ENCODE results near the gene CRB1.
"Not testable (repeated sequence)": the region's sequence is repeated elsewhere in the genome, so short reads cannot be mapped to it uniquely, and the experiment has no call there.

The CRB1 gene

DNA sequence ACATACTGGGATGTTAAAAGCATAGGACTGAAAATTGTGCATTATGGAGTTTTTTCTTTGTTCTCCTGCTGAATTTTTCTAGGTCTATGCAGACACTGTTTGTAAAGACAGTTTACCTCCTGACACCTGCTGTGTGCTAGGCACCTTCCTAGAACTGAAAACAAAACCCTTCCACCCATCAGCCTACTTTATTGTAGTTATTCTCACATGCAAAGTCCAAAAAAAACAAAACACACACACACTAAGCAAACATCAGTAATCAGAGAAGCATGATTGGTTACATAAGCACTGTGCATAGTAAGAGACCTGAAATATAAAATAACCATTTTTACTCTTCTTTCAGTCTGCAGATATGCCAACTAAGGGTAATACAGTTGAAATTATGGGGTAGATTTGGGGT lies 195.1 kb downstream of the CRB1 start:
- no peak for DNase-seq (ENCODE audit: low spot score)

DNA sequence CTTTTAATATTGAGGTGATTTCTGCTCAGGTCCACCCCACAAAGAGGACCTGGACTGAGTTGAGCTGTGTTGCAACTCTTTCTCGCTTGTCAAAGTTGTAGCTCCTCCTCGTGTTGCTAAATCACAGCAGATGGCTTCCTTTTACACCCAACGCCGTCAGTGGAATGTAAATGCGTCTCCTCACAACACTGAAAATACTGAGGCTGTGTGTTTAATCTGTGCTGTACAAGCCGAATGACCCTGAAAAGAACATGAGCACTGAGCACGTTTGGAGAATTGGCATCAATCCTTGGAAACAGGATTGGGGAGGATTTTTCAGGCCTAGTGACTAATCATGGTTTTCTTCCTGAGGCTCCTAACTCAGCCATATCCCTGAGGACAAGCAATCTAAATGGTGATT lies 196.0 kb downstream of the CRB1 start:
- no peak for DNase-seq (ENCODE audit: low spot score)

DNA sequence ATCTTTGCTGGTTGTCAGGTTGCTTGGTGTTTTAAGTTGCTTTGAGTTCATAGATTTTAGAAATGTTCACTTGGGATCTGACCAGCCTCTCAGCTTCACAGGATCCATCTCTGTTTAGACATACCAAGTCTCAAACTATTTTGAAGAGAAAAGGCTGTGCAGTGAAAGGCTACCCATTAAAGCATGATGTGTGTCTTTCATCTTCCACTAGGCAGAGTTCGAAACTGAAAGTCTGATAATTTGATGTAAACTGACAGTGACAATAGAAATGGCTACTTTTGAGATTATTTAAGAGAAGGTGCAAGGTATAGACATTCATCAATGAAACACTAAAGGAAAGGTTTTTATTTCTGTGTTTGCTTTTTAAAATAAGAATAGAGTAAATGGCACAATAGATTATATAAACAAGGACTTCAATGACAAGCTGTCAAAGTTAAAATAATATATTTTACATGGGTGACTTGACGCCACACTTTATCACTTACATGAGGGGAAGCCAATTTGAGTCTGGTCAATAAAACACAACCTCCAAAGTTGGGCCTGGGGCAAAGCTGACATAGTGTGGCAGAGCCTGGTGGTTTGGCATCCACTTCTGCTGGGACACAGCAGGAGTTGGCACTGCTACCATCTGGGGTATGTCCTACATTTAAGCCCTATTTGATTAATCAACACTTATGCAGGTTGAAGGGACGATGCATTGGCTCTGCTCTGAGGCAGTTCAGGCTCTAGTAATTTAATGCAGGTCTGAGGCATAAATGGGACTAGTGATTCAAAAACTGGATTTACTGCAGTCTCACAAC lies 197.7 kb downstream of the CRB1 start:
- no peak for DNase-seq (ENCODE audit: low spot score)

DNA sequence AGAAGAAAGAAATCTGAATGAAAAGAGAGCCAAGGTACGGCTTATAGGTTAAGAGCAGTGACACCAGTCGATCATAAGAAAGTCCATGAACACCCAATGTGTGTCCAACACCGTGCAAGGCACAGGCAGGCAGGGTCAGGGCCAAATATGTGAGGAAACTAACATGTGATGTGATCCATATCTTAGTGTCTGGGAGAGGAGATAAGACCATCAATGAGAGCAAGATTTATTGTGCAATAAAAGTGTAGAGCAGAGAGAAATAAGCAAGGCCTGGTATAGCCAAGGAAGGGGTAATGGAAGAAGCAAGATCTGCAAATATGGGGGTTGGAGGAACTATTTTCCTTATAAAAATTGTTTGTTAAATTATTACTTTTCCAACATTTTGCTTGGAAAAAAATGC lies 198.8 kb downstream of the CRB1 start:
- DNase-seq (ENCODE audit: low spot score): no peak

DNA sequence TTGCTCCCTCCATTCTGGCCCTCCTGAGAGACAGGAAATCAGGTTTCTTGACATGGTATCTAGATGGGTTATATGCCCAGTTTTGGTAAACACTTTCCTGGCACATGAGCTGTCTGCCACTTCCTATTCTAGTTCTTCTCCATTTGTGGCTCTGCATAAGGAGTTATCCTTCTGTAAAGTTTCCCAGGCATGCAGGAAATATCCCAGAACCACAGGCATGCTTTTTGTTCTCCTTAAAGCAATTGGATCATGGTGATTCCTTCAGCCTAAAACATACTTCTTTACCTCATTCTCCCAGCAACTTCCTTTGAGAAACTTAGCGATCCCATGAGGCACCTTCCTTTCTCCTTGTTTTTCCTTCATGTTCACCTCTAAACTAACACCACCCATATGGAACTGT lies 199.8 kb downstream of the CRB1 start:
- DNase-seq (ENCODE audit: low spot score): peak; percentile 18

DNA sequence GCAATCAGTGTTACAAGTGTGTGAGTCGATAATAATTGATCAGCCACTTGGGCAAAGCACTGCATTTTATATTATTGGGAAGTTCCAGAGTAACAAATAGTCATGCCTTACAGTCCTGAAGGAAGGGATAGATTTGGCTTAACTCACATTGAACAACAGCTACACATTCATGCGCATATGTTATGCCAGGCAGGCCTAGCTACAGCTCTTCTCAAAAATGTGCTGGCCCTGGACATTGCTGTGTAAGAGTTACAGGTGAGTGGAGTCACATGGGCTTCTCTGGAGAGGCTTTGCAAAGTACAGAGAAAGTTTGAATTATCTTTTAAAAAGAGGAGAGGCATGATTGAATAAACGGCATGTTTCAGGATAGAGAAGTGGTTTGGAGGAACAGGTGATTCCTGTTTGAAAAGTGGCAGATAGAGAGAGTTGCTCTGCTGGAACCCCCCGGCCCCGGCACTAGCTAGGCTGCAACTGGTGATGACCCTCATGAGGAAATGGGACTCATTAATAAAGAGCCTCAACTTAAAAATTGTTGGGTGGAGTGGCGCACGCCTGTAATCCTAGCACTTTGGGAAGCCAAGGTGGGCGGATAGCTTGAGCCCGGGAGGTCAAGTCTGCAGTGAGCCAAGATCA lies 200.6 kb downstream of the CRB1 start:
- DNase-seq (ENCODE audit: low spot score): no peak

DNA sequence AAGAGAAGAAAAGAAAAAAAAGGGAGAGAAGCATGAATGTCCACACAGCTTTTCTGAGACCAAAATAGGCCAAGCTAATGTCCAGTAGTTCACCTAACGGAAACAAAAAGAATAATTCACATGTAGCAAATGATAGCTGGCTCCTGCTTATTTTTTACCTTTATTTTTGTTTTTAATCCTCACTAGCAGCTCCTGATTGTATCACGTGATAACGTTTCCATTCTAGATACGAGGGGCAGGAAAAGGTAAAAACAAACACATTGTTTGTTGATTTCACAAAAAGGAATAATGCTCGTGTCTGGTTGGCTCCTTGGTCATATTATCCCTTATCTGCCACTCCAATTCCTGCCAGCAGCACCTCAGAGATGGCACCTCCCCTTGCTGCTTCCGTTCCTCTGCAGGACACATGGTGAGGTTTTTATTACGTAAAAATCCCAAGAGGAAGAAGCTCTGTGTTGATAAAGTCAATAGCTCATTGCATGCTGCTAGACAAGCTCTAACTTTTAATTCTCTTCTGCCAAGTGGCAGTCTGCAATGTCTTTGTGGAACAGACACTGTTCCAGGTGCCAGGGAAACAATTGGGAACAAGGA lies 201.7 kb downstream of the CRB1 start:
- DNase-seq (ENCODE audit: low spot score): no peak

DNA sequence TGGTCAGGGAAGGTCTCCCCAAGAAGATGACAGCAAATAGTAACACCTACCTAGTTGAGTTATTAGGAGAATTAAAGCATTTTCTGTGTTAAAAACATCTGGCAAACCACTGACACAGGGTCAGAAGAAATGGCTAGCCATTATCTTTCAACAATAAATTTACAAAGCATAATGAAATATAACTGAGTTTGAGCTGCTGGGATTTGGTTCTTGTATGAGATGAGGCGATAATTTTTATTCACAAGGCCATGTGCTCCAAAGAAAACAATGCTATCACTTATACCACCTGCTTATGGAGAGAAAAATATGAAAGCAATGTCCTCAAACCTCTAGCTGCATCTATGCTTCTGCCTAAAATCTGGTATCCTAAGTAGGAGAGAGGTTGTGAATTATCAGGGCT lies 202.3 kb downstream of the CRB1 start:
- DNase-seq (ENCODE audit: low spot score): no peak

DNA sequence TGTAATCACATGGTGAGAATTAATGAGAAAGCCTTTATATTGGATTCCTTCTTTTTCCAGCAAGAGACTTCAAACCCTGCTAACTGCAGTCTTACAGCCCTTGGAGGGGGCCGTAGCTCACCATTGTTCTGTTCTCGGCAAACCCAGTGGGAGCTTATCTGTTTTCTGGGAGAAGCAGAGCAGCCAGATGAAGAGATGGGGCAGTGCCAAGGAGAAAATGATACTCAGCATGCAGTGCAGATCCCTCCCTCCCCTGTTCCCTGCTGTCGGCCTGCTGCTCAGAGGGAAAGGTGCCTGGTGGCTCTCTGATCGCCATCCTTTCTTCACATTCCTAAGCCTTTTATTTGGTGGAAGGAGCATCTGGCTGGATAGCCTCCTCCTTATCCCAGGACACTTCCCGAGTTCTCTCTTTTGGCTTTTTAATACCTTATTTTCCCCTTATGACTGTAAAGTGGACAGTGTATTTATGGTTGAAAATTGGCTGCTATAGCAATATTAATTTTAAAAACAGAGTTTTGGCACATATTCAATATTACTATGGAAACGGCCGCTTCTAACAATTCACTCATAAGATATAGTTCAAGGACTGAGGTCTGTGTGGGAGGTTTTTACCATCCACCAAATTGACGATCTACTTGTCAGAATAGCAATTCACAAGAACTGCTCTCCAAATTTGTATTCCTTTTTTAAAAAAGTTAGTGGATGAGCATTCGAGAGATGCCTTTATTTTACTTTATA lies 203.4 kb downstream of the CRB1 start:
- DNase-seq (ENCODE audit: low spot score): no peak

DNA sequence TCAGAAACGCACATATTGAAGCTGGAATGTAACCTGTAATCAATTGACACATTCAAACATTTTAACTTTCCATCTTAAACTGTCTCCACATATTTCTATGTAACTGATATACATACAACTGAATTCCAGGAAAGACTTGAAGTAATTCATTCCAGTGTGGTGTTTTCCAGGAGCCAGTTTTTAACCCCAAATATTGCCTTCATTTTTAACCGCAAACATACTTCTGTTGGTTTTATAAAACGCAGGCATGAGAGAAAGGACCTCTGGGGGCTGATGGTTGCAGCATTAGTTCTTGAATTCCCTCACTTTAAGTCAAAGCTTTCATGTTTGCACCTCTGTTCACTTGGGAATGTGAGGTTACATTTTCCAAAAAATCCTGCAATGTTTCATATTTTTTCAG lies 204.1 kb downstream of the CRB1 start:
- no peak for DNase-seq (ENCODE audit: low spot score)

DNA sequence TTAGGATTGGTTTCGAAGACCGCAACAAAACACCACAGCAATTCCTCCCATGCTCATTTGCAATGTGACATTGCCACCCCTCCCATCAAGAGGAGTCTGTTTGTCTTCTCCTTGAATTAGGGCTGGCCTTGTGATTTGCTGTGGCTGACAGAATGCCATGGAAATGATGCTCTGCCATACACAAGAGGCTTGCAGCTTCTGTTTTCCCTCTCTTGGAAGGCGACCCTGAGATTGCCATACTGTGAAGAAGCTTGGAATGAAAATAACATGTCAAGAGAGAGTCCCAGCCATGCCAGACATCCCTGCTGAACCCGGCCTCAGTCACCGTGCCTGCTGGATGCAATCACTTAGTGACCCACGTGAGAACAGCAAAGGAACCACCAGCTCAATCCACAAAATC lies 212.4 kb downstream of the CRB1 start:
- DNase-seq (ENCODE audit: low spot score): no peak

DNA sequence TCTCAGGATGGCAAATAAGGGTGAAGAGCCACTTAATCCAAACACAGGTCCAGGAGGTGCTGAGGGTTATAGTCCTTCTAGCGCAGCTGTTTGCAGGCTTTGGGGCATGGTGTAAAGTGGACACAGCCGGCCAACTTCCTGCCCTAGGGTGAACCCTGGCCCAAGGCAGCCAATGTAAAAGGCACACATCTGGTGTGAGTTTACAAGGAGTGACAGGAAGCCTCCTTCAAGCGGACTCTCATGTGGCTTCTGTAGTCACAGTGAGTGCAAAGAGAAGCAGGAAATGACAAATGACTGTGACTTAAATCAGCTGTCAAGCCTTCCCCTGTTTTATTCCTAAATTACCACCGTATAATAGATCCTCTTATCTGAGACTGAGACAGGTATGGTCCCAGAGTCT lies 213.0 kb downstream of the CRB1 start:
- DNase-seq (ENCODE audit: low spot score): no peak

DNA sequence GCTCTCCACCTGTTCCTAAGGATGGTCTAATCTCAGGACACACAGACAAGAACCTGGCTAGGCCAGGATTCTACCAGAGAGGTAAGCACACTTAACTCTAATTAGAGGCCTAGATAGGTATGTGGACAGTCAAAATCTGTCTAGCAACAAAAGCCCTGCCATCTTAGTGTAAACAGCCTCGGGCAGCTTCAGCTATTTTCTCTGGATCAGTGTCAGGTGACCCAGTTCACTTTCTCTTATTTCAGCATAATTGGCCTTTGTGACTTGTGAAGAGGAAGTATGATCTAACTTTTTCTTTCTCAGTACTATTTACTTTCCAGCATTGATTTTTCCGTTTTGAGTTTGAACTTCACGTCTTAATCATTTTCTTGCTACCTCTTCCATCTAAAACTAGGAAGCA lies 217.7 kb downstream of the CRB1 start:
- peak; percentile 4 for DNase-seq (ENCODE audit: low spot score)

DNA sequence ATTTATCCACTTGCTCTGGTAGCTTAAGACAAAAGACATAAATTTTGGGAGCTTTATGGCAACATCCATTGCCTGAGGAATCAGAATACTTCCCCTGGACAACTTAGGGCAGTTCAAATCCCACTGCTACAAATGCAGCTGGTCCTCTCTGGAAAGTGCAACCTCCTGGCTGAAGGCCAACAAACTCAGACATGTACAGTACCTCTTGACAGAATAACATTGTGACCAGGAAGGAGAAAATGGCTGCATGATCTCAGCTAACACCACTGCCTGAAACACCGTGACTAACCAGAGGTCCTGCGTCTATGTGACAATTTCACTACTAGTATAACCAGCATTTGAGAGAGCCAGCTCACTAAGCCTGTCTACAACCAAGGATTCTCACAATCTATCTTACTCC lies 218.9 kb downstream of the CRB1 start:
- DNase-seq (ENCODE audit: low spot score): peak; percentile 57

DNA sequence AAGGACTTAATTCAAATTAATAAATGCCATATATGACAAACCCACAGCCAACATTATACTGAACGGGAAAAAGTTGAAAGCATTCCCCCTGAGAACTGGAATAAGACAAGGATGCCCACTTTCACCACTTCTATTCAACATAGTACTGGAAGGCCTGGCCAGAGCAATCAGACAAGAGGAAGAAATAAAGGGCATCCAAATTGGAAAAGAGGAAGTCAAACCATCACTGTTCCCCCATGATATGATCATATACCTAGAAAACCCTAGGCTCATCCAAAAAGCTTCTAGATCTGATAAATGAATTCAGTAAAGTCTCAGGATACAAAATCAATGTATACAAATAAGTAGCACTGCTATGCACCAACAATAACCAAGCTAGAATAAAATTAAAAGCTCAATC lies 223.5 kb downstream of the CRB1 start:
- DNase-seq (ENCODE audit: low spot score): not testable (repeated sequence)

DNA sequence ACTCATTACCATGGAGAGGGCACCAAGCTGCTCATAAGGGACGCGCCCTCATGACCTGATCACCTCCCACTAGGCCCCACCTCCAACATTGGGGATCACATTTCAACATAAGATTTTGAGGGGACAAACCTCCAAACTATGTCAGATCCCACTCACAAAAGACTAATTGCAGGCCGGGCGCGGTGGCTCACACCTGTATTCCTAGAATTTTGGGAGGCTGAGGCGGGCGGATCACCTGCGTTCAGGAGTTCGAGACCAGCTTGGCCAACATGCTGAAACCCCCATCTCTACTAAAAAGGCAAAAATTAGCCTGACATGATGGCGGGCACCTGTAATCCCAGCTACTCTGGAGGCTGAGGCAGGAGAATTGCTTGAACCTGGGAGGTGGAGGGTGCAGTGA lies 228.7 kb downstream of the CRB1 start:
- no peak for DNase-seq (ENCODE audit: low spot score)

DNA sequence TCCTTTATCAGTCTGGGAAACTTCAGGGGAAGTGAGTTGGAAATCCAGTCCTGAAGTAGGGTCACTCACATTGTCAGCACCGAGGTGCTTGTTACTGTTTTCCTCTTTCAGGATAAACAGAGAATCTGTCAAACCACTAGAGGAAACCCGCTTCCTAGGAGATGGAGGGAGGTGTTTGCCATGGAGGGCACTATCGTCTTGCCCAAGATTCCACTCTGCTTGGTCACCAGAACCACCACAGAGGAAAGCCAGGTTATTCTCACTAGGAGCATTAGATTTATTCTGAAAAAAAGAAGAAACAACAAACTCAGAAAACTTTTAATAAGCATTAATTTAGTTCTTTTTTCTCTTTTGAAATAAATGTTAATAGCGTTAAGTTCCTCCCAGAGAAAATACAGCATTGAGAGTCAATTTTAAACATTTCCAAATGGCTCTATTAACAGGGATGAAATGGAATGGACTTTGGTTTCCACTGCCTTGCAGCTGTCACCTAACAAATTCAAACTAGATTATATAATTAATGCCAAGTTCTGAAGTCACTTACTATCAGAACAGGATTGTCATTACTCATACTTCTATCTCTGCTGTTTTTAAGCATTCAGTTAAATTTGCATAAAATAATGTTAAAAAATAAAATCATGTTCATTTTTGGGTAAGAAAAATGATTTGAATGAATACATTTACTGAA lies 242.8 kb downstream of the CRB1 start:
- no peak for DNase-seq (ENCODE audit: low spot score)

DNA sequence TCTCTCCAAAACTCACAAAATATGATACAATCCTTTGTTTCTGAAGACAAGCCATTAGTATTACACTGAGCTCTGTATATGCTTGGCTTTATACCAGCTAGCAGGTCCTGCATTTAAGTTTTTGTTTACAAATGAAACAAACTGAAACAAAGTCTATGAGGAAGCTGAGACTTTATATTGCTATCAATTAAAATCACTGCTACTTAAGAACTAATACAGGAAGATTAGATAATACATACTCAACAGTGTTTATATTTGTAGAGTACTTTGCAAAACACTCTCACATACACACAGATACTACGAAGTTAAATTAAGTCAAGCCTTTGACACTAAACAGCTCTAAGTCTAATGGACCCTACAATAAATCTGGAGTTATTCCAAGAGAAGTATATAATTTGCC lies 247.4 kb downstream of the CRB1 start:
- DNase-seq (ENCODE audit: low spot score): no peak

DNA sequence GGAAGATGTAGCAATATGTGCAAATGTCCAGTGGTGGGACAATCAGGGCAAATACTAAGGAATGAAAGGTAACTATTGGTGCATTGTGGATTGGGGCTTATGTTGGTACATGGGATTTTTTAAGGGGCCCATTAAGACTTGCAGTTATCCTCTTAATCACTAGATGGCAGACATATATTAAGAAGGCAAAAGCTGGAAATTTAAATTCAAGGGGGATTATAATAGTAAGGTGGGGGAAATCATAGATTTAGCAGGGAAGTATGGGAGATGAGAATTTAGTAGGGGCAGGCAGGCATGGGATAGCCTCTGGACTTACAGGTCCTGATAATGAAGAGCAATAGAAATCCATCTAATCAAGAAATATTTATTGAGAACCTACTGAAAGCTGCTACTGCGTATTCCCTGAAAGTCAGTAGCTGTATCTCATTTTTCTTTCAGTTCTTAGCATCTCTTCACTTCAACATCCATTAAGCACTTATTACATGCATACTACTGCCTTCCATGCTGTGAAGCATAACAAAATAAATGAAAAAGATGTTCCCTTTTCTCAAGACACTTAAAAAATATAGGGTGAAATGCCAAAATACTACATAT lies 251.8 kb downstream of the CRB1 start:
- peak; percentile 10 for DNase-seq (ENCODE audit: low spot score)

DNA sequence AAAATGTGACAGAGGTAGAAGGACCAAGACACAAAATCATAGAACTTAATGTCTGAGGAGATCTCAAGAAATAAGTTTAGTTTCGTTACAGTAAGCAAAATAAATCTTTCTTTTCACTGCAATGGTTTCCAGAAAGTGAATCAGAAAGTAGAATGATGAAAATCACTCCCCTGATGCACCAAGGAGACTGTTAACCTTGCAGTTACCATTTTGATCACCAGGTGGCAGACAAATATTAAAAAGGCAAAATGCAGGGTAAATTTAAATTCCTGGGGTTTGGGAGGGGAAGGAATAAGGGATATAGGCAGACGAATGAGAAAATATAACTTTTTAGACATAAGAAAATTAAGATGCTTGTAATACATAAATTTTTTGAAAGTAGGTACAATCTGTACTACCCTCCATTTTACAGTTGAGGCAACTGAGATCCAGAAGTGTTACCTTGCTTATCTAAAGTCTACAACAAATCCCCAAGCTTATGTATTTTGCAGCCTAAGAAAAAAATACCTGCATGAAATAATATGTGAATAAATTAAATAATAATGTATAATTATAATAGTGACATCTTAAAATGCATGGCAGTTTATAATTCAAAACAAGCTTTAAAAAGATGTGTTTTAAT lies 253.2 kb downstream of the CRB1 start:
- peak; percentile 42 for DNase-seq (ENCODE audit: low spot score)

DNA sequence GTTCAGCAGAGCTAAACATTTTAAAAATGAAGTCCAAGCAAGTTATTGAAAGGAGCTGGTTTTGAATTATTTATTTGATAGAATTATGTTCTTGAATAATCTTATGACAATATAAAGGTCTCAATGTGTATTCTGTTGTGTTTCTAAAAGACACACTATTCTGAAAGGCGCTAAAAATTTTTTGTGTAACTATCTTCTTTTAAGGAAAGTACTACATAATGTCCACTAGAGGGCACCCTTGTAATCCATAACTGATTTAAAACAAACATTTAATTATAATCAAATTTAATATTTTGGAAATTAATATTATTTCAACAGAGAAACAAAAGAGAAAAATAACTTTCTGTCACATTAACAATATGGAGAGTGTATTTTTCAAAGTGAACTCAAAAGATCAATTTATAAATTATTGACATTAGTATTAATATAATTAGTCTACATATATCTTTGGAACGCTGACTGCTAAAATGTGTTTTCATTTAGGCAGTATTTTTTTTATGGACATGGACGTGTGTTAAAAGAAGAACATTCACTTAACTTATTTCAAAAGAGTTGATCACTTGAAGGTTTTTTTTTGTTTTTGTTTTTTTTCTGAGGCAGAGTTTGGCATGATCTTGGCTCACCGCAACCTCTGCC lies 258.8 kb downstream of the CRB1 start:
- DNase-seq (ENCODE audit: low spot score): peak; percentile 47

Data from kidney tubule cell (primary cell).